Fibroblast of lung (primary cell): ENCODE measurements around the gene PCIF1. TPM values are rescaled to one million over a fixed set of nuclear protein-coding genes. Genes with fewer than 3 reads are reported as not detected.

Experiments used
- DNase-seq, 2 donors: peaks; one replicate each; pipeline versions ENCODE4 v3.0.0 to v3.0.0-alpha.2; 2010; ENCODE audit warnings: low read depth in 2 of 2
- H2AFZ ChIP-seq: 2 replicates; pipeline ENCODE4 v1.5.1; 2012; ENCODE audit warnings: low read length, control low read depth, inconsistent platforms
- H3K27ac ChIP-seq: 2 replicates; pipeline ENCODE4 v1.5.1; 2011; ENCODE audit warnings: low read length, control low read depth; ENCODE audit not compliant: insufficient read depth
- H3K27me3 ChIP-seq: 2 replicates; pipeline ENCODE4 v1.5.1; 2011; ENCODE audit warnings: mild to moderate bottlenecking, low read length; ENCODE audit not compliant: control insufficient read depth, insufficient read depth
- H3K36me3 ChIP-seq: 2 replicates; pipeline ENCODE4 v1.5.1; 2011; ENCODE audit warnings: low read length; ENCODE audit not compliant: control insufficient read depth, insufficient read depth
- H3K4me1 ChIP-seq: 2 replicates; pipeline ENCODE4 v1.5.1; 2011; ENCODE audit warnings: low read length; ENCODE audit not compliant: control insufficient read depth, insufficient read depth; ENCODE audit errors: extremely low read depth
- H3K4me2 ChIP-seq: 2 replicates; pipeline ENCODE4 v1.5.1; 2011; ENCODE audit warnings: low read length, control low read depth; ENCODE audit not compliant: insufficient read depth; ENCODE audit errors: extremely low read depth
- H3K4me3 ChIP-seq, 4 experiments: fragments of 200-600 bp in 1 of 4; sonication (generic) in 1 of 4; replicated peaks in 1 of 4; 2 replicates each; pipeline ENCODE4 v1.5.1; 2011 to 2016; ENCODE audit warnings: low read length in 4 of 4, low read depth in 3 of 4, mild to moderate bottlenecking in 3 of 4, control low read depth in 2 of 4, inconsistent platforms in 1 of 4, mixed read lengths in 1 of 4; ENCODE audit not compliant: insufficient read depth in 1 of 4; ENCODE audit errors: control extremely low read depth in 1 of 4
- H3K79me2 ChIP-seq: 2 replicates; pipeline ENCODE4 v1.5.1; 2012; ENCODE audit warnings: mild to moderate bottlenecking, low read length, inconsistent platforms; ENCODE audit not compliant: control insufficient read depth, insufficient read depth
- H3K9ac ChIP-seq: 2 replicates; pipeline ENCODE4 v1.5.1; 2011; ENCODE audit warnings: mild to moderate bottlenecking, low read length, control low read depth; ENCODE audit not compliant: insufficient read depth
- H3K9me3 ChIP-seq: 2 replicates; pipeline ENCODE4 v1.5.1; 2012; ENCODE audit warnings: low read depth, low read length; ENCODE audit not compliant: control insufficient read depth, insufficient read depth
- H4K20me1 ChIP-seq: 2 replicates; pipeline ENCODE4 v1.5.1; 2011; ENCODE audit warnings: low read length; ENCODE audit not compliant: control insufficient read depth, insufficient read depth; ENCODE audit errors: extremely low read depth
- EZH2 ChIP-seq: IDR thresholded peaks from 2 replicates; pipeline ENCODE4 v1.5.1; 2012; ENCODE audit warnings: low read length, control low read depth, mild to moderate bottlenecking; ENCODE audit errors: missing control alignments
- polyA plus RNA-seq, 2 donors: library from polyadenylated mRNA; depleted of rRNA in 1 of 2; stranded (reverse) in 1 of 2; unstranded in 1 of 2; fragments of >200 nt; gene quantifications; 2 replicates each; pipeline ENCODE4 v1.2.1, GENCODE V29; 2011 to 2012; ENCODE audit warnings: missing spikeins in 1 of 2
- total RNA-seq: library from RNA; depleted of rRNA; stranded (reverse); fragments of >200 nt; gene quantifications from 2 replicates; pipeline ENCODE4 v1.2.1, GENCODE V29; 2014
- TF ChIP-seq, protein P1 (sequence below), 2 donors: IDR thresholded peaks in 1 of 2; conservative IDR thresholded peaks in 1 of 2; 1 replicate in 1 of 2; 2 replicates in 1 of 2; pipeline ENCODE4 v1.5.1; 2011 to 2012; ENCODE audit warnings: low read length in 2 of 2, control low read depth in 1 of 2, inconsistent platforms in 1 of 2, low read depth in 1 of 2, mild to moderate bottlenecking in 1 of 2

PCIF1 gene
- total and polyA plus RNA-seq, 2 donors (not counting 1 experiment from before 2014, with no cell fraction given), result 9.9 to 16.0 TPM

GRCh38 chr20:45912344-45912682 lies 22.2 kb upstream of the PCIF1 start:
- no peak overlapping the region for H3K27ac ChIP-seq
- H2AFZ ChIP-seq, result peak overlapping the region; percentile 65
- H3K36me3 ChIP-seq, result no peaks in the 10 kb centered on the region
- H3K27me3 ChIP-seq, result no peaks in the 10 kb centered on the region
- H3K4me3 ChIP-seq, result peak overlapping the region in 2 of 4 experiments; percentile 37 to 72
- no peaks in the 10 kb centered on the region for H3K79me2 ChIP-seq
- no peak for DNase-seq
- H3K4me2 ChIP-seq, result peak overlapping the region; percentile 89
- H3K4me1 ChIP-seq, result peaks cover 14% of the 10 kb centered on the region
- no peaks in the 10 kb centered on the region for H3K9me3 ChIP-seq
- H4K20me1 ChIP-seq, result no peaks in the 10 kb centered on the region
- peak overlapping the region; percentile 65 for H3K9ac ChIP-seq
- TF ChIP-seq, protein P1, sequence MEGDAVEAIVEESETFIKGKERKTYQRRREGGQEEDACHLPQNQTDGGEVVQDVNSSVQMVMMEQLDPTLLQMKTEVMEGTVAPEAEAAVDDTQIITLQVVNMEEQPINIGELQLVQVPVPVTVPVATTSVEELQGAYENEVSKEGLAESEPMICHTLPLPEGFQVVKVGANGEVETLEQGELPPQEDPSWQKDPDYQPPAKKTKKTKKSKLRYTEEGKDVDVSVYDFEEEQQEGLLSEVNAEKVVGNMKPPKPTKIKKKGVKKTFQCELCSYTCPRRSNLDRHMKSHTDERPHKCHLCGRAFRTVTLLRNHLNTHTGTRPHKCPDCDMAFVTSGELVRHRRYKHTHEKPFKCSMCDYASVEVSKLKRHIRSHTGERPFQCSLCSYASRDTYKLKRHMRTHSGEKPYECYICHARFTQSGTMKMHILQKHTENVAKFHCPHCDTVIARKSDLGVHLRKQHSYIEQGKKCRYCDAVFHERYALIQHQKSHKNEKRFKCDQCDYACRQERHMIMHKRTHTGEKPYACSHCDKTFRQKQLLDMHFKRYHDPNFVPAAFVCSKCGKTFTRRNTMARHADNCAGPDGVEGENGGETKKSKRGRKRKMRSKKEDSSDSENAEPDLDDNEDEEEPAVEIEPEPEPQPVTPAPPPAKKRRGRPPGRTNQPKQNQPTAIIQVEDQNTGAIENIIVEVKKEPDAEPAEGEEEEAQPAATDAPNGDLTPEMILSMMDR (conservative IDR thresholded peaks at IDR 0.05 in 1 of 2, IDR thresholded peaks at IDR 0.05 in 1 of 2; ENCODE audit: low read depth in 1 of 2, low read length in 2 of 2), result no peak
- no peak for TF ChIP-seq EZH2

GRCh38 chr20:45913116-45913515 lies 21.4 kb upstream of the PCIF1 start:
- Histone ChIP-seq H4K20me1 (no peaks in the 10 kb centered on the region), H3K79me2 (no peaks in the 10 kb centered on the region), H3K4me2 (no peak overlapping the region), H3K27ac (no peak overlapping the region), H2AFZ (no peak overlapping the region), H3K4me3 (no peak overlapping the region), H3K4me1 (peaks cover 19% of the 10 kb centered on the region), H3K27me3 (no peaks in the 10 kb centered on the region), H3K9ac (no peak overlapping the region), H3K36me3 (no peaks in the 10 kb centered on the region), H3K9me3 (no peaks in the 10 kb centered on the region)
- TF ChIP-seq EZH2, result no peak
- TF ChIP-seq, protein P1 (conservative IDR thresholded peaks at IDR 0.05 in 1 of 2, IDR thresholded peaks at IDR 0.05 in 1 of 2; ENCODE audit: low read depth in 1 of 2, low read length in 2 of 2), result no peak
- no peak for DNase-seq

DNA sequence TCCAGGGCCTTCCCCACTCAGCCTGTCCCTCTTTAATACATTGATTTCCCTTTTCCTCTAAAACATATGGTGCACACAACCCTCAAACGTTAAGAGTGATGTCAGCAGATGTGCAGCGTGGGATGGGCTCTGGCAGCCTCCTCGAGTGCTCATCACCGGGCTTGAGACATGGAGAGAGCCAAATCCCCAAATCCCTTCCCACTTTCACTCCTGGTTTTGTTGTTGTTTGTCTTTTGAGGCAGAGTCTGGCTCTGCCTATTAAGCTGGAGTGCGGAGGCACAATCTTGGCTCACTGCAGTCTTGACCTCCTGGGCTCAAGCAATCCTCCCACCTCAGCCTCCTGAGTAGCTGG lies 16.7 kb upstream of the PCIF1 start:
- Histone ChIP-seq H2AFZ (no peak overlapping the region), H3K36me3 (no peaks in the 10 kb centered on the region), H3K4me2 (no peak overlapping the region), H3K9me3 (no peaks in the 10 kb centered on the region), H3K4me1 (peaks cover 21% of the 10 kb centered on the region), H4K20me1 (no peaks in the 10 kb centered on the region), H3K9ac (no peak overlapping the region), H3K79me2 (no peaks in the 10 kb centered on the region), H3K27ac (peak overlapping the region; percentile 18), H3K27me3 (no peaks in the 10 kb centered on the region), H3K4me3 (no peak overlapping the region)
- DNase-seq, result peak; percentile 49 to 71
- TF ChIP-seq, protein P1 (conservative IDR thresholded peaks at IDR 0.05 in 1 of 2, IDR thresholded peaks at IDR 0.05 in 1 of 2; ENCODE audit: low read depth in 1 of 2, low read length in 2 of 2), result no peak
- no peak for TF ChIP-seq EZH2
